Stomach smooth muscle (tissue), 2 donors: ENCODE results near the gene WEE2.

Experiments used
- H3K27ac ChIP-seq: one replicate; pipeline ENCODE4 v1.7.0; 2013; ENCODE audit warnings: mild to moderate bottlenecking, low read length, inconsistent platforms
- H3K27me3 ChIP-seq, 2 donors: one replicate each; pipeline ENCODE4 v1.7.0; 2013; ENCODE audit warnings: low read length in 2 of 2; ENCODE audit not compliant: insufficient read depth in 2 of 2, control insufficient read depth in 1 of 2
- H3K36me3 ChIP-seq, 2 donors: one replicate each; pipeline ENCODE4 v1.7.0; 2013; ENCODE audit warnings: low read length in 2 of 2; ENCODE audit not compliant: control insufficient read depth in 2 of 2, insufficient read depth in 2 of 2
- H3K4me1 ChIP-seq: one replicate; pipeline ENCODE4 v1.7.0; 2013; ENCODE audit warnings: low read length; ENCODE audit not compliant: control insufficient read depth, insufficient read depth
- H3K4me3 ChIP-seq, 2 donors: one replicate each; pipeline ENCODE4 v1.7.0; 2013; ENCODE audit warnings: low read length in 2 of 2
- H3K9ac ChIP-seq, 2 donors: one replicate each; pipeline ENCODE4 v1.7.0; 2013; ENCODE audit warnings: low read length in 2 of 2, mild to moderate bottlenecking in 1 of 2
- H3K9me3 ChIP-seq, 2 donors: one replicate each; pipeline ENCODE4 v1.7.0; 2013; ENCODE audit warnings: low read length in 2 of 2; ENCODE audit not compliant: control insufficient read depth in 2 of 2
- donor health status: healthy.
- donor health status: Pancreatic carcinoma.

WEE2 gene

GRCh38 chr7:141701489-141702046 lies 6.6 kb upstream of the WEE2 start:
- Histone ChIP-seq H3K9me3 (no peaks in the 10 kb centered on the region), H3K4me1 (peaks cover 13% of the 10 kb centered on the region), H3K36me3 (no peaks in the 10 kb centered on the region), H3K27me3 (no peaks in the 10 kb centered on the region), H3K27ac (no peak overlapping the region), H3K4me3 (peak overlapping the region; percentile 52 to 87), H3K9ac (peak overlapping the region; percentile 51 to 59)

GRCh38 chr7:141702047-141702567 lies 6.0 kb upstream of the WEE2 start, which contains the start of gene DENND11:
DENND11 (minus strand) TSS chr7:141702166; CDS start chr7:141702153, 13 bp downstream.
- H3K9ac ChIP-seq, result peak within 1 kb of the TSS; percentile 75 to 77
- peak within 1 kb of the TSS; percentile 41 for H3K27ac ChIP-seq
- no peaks in the 10 kb centered on the region for H3K27me3 ChIP-seq
- no peaks in the 10 kb centered on the region for H3K36me3 ChIP-seq
- peaks cover 13% of the 10 kb centered on the region for H3K4me1 ChIP-seq
- peak within 1 kb of the TSS; percentile 78 to 87 for H3K4me3 ChIP-seq
- H3K9me3 ChIP-seq, result no peaks in the 10 kb centered on the region

- H3K9ac ChIP-seq, result peak overlapping the region in 1 of 2 donors; percentile 77
- no peak overlapping the region for H3K27ac ChIP-seq
- peaks cover 13% of the 10 kb centered on the region for H3K4me1 ChIP-seq
- peak overlapping the region; percentile 78 to 87 for H3K4me3 ChIP-seq
- H3K27me3 ChIP-seq, result no peaks in the 10 kb centered on the region
- H3K36me3 ChIP-seq, result no peaks in the 10 kb centered on the region
- H3K9me3 ChIP-seq, result no peaks in the 10 kb centered on the region
Measured at GRCh38 chr7:141702892-141703291, 5.3 kb upstream of the WEE2 start.

GRCh38 chr7:141704112-141704511 lies 4.0 kb upstream of the WEE2 start:
- no peak overlapping the region for H3K4me3 ChIP-seq

GRCh38 chr7:141704741-141705140 lies 3.4 kb upstream of the WEE2 start:
- Histone ChIP-seq H3K4me3 (no peak overlapping the region), H3K36me3 (no peaks in the 10 kb centered on the region), H3K9ac (no peak overlapping the region), H3K27ac (no peak overlapping the region), H3K27me3 (no peaks in the 10 kb centered on the region), H3K4me1 (peaks cover 13% of the 10 kb centered on the region), H3K9me3 (no peaks in the 10 kb centered on the region)

More at GRCh38 chr7:141704112-141704511, 4.0 kb upstream of the WEE2 start:
- Histone ChIP-seq H3K27me3 (no peaks in the 10 kb centered on the region), H3K36me3 (no peaks in the 10 kb centered on the region), H3K4me1 (peaks cover 13% of the 10 kb centered on the region), H3K27ac (no peak overlapping the region), H3K9ac (no peak overlapping the region), H3K9me3 (no peaks in the 10 kb centered on the region)

GRCh38 chr7:141706239-141707064 lies 1.7 kb upstream of the WEE2 start:
- Histone ChIP-seq H3K27ac (no peak overlapping the region), H3K9ac (no peak overlapping the region), H3K4me1 (peaks cover 9% of the 10 kb centered on the region), H3K4me3 (no peak overlapping the region), H3K36me3 (no peaks in the 10 kb centered on the region), H3K27me3 (no peaks in the 10 kb centered on the region), H3K9me3 (no peaks in the 10 kb centered on the region)

- no peaks in the 10 kb centered on the region for H3K9me3 ChIP-seq
- no peak overlapping the region for H3K4me3 ChIP-seq
- no peaks in the 10 kb centered on the region for H3K4me1 ChIP-seq
- no peak overlapping the region for H3K9ac ChIP-seq
- no peaks in the 10 kb centered on the region for H3K27me3 ChIP-seq
- no peak overlapping the region for H3K27ac ChIP-seq
- peaks cover 0 to 2% of the 10 kb centered on the region in 2 donors for H3K36me3 ChIP-seq
Measured at GRCh38 chr7:141709318-141709717, 1.2 kb downstream of the WEE2 start.

GRCh38 chr7:141709749-141710148 lies 1.6 kb downstream of the WEE2 start:
- Histone ChIP-seq H3K9ac (no peak overlapping the region), H3K27ac (no peak overlapping the region), H3K27me3 (no peaks in the 10 kb centered on the region), H3K4me1 (no peaks in the 10 kb centered on the region), H3K4me3 (no peak overlapping the region), H3K9me3 (no peaks in the 10 kb centered on the region), H3K36me3 (peaks cover 0 to 2% of the 10 kb centered on the region in 2 donors)

GRCh38 chr7:141710301-141710700 lies 2.1 kb downstream of the WEE2 start:
- H3K27ac ChIP-seq, result no peak overlapping the region
- H3K4me1 ChIP-seq, result no peaks in the 10 kb centered on the region
- H3K27me3 ChIP-seq, result no peaks in the 10 kb centered on the region
- peaks cover 0 to 2% of the 10 kb centered on the region in 2 donors for H3K36me3 ChIP-seq
- H3K9ac ChIP-seq, result no peak overlapping the region
- no peaks in the 10 kb centered on the region for H3K9me3 ChIP-seq
- no peak overlapping the region for H3K4me3 ChIP-seq

- no peaks in the 10 kb centered on the region for H3K4me1 ChIP-seq
- H3K36me3 ChIP-seq, result peaks cover 0 to 2% of the 10 kb centered on the region in 2 donors
- H3K27ac ChIP-seq, result no peak overlapping the region
- no peak overlapping the region for H3K9ac ChIP-seq
- no peaks in the 10 kb centered on the region for H3K27me3 ChIP-seq
- H3K9me3 ChIP-seq, result no peaks in the 10 kb centered on the region
- H3K4me3 ChIP-seq, result no peak overlapping the region
Measured at GRCh38 chr7:141712603-141713255, 4.6 kb downstream of the WEE2 start.
